ENCODE data around the gene VARS1.

VARS1 gene

DNA sequence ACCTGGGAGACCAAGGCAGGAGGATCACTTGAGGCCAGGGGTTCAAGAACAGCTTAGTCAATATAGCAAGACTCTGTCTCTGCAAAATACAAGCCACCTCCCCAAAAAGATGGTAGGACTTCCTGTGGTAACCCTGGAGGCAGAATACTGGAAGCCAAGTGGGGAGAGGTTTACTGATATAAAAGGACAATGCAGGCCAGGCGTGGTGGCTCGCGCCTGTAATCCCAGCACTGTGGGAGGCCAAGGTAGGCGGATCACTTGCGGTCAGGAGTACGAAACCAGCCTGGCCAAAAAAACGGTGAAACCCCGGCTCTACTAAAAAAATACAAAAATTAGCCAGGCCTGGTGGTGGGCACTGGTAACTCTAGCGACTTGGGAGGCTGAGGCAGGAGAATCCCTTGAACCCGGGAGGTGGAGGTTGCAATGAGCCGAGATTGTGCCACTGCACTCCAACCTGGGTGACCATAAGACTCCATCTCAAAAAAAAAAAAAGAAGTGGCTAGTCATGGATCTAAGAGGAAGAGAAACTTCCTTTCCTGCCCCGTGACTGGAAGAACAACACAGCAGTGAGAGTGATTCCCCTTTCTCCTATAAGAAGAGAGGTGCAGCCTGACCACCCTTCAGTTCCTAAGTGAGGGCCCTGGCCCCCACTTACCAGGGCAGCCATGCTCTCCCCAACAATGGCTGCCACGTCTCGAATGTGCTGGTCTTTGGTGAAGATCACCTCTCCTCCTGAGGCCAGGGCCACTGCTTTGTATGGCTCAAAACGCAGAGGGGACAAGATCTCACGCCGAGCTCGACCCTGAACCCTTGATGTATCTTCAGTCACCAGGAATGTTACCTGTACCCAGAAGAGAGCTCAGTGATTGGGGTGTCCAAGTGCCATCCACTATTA, 26.9 kb downstream of the VARS1 start:
- DNase-seq: no peak

DNA sequence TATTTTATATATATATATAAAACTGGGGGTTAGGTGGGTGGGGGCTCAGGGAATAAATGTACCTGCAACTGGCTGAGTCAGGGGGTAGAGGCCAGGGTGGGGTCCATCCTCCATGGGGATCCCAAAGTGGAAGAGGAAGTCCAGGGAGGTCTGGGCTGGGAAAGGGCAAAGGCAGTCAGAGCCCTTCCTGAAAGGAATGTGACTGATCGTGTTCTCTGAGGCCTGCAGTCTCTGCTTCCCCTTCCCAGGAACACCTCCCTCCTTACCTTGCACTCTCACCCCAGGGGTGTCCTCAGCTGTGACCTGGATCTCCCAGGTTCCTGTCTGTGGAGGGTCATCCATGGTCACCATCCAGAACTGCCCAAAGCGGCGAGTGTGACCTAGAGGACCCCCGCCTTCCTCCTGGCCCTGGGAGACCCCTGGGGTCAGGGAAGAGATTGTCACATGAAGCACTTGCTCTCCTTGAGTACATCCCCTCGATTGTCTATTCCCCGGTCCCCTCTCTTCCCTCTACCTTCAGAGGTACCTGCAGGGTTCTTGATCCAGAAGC, 28.4 kb downstream of the VARS1 start:
- DNase-seq: no peak

DNA sequence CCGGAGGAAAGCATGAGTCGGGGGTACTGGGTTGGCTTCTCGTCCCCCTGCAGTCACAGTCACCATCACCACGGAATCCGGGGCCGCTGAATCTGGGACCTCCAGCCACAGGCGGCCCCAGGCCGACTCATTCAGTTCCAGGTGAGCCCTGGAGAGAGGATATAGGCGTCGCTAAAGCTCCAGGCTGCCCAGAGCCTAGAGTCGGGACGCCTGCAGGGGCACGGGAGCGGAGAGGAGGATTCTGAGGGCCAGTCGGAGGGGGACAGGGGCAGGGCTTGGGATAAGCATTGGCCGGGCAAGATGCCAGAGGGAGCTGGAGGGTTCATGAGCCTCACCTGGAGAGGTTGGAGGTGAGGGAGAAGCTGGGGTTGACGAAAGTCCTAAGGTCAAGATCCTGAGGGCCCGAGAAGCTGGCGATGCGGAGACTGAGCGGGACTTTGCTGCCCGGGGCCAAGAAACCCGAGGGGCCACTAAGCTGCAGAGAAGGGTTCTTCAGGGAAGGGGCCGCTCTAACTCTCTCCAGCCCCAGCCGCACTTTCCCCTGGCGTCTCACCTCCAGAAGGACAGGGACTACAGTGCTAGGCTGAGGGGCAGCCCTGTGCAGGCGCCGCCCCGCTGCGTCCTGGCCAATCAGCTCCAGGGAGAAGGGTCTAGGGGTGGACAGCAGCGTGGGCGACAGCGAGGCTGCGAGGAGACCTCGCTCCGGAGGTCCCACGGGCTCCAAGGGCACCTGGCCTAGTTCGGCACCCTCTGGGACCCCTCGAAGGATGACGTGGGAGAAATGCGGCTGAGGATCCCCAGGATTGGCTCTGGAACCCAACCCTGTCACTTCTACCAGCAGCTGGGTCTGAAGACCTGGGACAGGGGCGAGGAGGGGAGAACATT, 29.4 kb downstream of the VARS1 start:
- peak; percentile 65 for DNase-seq

DNA sequence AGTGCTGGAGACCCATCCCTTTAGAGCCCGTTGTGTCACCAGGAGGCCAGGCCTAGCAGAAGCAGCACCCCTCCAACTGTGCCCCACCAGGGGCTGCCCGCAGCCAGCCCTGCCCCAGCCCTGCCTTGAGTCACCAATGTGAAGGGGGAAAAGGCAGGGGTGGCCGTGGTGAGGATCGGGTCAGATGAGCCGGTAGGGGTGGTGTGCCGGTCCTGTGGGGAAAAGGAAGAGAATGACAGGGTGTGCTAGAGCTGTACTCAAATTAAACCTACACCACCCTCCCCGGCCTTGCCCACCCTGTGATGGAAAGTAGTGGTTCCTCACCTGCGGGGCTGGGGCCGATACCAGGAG, 30.0 kb downstream of the VARS1 start:
- DNase-seq: no peak

DNA sequence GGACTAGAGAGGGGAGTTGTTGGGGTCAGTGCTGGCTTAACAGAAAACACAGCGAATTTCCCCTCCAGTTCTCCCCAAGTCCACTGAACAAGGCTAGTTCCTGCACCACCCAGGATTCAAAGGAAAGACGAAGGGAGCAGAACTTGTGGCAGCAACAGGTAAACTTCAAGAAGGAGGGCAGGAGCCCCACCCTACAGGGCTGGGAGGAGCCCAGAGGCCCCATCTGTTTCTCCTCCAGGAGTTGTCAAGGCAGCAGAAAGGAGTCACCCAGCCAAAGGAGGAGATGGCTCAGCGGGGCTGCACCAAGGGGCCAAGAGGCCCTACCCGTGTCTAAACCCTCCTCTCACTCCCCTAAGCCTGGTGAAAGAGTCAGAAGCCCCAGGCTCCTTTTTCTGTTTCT, 31.4 kb downstream of the VARS1 start:
- DNase-seq: peak; percentile 16

DNA sequence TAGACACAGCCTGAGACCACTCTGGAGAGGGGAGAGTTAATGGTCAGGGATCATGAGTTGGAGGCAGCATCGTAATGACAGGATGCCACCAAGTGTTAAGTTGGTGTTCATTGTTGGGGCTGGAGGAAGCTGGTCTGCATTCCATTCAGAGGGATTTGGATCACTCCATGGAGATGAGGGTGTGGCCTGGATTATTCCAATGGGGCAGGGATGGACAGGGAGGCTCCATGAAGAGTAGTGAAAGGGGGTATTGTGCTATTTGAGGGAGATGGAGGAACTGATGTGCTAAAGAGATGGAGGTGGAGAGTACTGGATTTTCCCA, 32.0 kb downstream of the VARS1 start:
- DNase-seq: peak; percentile 93

DNA sequence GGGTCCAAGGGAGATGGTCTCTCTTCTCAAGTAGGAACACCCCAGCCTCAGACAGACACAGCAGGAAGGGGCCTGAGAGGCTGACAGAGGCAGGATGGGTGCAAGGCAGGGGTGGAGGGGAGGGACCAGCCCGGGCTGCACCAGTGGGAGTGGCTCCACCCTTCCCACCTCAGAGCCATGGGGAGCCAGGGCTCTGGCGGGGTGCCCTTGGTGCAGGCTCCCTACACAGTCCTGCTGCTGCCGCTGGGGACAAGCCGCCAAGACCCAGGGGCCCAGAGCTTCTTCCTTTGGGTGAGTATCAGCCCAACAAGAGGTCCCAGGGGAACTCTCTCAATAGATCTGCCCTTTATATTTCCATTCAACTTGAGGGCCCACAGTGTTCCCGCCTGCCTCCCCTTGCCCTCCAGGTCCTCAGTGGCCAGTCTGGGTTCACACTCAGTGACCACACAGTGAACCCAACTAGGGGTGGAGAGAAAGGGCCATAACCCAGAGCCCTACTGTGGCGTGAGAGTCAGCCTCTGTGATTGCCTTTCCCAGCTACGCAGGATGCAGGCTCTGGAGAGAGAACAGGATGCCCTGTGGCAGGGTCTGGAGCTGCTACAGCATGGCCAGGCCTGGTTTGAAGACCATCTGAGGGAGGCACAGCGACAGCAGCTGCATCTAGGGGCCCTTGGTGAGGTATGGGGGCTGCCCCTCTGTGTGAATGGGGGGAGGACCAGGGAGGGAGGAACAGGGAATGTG, 32.5 kb downstream of the VARS1 start:
- DNase-seq: no peak

DNA sequence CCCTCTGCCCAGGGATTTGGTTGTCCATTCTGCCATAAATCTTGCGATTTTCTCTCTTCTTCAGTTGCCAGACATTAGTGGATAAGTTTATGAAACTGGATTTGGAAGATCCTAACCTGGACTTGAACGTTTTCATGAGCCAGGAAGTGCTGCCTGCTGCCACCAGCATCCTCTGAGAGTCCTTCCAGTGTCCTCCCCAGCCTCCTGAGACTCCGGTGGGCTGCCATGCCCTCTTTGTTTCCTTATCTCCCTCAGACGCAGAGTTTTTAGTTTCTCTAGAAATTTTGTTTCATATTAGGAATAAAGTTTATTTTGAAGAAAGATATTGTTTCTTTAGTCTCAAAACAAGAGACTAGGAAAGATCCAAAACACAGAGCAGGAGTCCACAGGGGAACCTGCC, 33.2 kb downstream of the VARS1 start, which contains the start of gene SAPCD1:
Gene SAPCD1, plus strand, starts transcription at position 301 of the 400 bp plus-strand sequence. CDS start 399 bp downstream, outside the sequence.
- no peak for DNase-seq

DNA sequence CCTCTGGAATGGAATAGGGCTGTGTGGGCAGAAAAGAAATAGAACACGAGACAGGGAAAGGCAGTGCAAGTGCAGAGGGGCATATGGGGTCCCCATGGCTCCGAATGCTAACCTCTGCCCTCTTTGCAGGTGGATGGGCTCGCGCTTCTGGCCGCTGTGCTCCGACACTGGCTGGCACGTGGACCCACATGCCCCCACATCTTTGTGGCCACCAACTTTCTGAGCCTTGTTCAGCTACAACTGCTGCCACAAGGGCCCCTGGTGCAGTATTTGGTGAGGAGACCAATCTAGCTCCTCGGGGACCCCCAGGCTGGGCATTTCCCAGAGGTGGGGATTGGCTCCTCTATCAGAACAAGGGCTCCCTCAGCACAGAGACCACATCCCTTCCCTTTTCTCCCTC, 34.2 kb downstream of the VARS1 start:
- no peak for DNase-seq

DNA sequence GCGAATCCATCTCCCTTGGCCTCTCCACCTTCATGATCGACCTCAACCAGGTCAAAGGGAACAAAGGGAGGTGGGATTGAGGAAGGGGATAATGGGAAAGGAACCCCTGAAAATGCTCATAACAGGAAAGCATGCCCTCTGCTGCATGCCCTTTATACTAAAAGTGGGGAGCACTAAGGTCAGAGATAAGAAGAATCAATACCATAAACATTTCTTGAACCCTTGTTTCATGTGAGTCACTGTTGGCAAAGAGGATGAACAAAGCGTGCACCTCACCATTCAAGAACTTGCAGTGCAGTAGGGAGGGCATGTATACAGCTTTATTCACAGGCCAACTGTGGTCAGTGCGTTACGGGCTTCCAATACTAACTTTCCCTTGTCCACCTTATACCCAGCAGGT, 34.8 kb downstream of the VARS1 start:
- no peak for DNase-seq

DNA sequence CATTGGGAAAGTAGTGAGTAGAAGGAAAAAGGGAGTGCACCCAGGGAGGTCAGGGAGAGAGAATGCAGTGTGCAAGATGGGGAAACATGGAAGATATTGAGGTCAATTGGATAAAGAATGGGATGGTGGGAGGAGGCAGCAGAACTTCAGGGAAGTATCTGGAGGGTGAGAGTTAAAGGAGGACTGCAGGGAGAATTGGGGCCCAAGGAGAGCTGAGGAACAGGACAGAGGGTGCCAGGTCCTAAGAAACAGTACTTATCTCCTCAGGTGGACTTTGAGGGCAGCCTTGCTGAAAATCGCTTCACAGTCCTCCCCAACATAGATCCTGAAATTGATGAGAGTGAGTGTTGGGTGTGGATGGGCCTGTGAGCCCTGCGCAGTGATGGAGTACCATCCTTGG, 37.3 kb downstream of the VARS1 start:
- DNase-seq: no peak

DNA sequence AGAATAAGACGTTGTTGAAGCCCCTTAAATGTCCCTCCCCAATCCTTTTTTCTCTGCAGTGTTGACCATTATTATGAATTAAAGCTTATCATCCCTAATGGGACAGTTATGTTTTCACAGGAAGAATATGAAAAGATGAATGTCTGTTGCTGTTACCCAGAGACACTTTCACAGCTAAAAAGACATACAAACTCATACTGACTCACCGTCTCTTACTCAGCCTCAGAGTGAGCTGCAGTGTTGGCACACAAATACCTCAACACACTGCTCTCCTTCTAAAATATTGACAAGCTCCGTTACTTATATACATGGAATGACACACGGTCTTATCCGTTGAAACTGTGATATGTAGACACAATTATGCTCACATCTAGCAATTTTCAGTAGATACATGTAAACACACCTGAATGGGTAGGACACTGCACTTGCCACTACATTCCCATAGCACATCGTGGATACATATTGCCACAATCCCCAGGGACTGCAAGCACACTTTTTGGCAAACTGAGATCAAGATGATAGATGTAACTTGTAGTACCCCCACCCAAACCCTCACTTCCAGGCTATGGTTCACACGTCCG, 42.7 kb downstream of the VARS1 start:
- DNase-seq: no peak

DNA sequence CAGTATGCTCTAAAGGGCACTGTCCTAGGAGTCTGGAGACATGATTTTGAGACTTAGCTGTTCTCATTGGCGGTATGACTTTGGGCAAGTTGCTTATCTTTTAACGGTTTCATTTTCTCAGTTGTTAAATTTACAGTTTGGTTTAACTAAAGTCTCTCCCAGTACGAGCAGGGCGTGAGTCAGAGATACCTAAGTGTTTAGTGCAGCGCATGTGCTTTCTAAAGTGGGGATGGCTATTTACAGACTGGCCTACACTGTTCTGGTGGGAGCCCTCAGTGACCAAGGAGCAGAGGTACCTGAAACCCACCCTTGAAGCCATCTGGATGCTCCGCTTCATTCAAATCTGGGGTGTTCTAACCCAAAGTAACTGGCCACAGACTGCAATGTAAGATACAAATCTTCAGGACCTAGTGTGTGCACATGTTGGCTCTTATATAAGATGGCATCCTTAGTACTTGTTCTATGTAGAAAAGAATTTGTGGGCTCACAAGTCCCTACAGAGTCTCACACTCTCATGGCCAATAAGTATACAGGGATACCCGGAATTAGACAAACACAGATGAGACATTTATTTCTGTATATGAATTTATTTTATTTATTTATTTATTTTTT, 45.0 kb downstream of the VARS1 start:
- DNase-seq: no peak

DNA sequence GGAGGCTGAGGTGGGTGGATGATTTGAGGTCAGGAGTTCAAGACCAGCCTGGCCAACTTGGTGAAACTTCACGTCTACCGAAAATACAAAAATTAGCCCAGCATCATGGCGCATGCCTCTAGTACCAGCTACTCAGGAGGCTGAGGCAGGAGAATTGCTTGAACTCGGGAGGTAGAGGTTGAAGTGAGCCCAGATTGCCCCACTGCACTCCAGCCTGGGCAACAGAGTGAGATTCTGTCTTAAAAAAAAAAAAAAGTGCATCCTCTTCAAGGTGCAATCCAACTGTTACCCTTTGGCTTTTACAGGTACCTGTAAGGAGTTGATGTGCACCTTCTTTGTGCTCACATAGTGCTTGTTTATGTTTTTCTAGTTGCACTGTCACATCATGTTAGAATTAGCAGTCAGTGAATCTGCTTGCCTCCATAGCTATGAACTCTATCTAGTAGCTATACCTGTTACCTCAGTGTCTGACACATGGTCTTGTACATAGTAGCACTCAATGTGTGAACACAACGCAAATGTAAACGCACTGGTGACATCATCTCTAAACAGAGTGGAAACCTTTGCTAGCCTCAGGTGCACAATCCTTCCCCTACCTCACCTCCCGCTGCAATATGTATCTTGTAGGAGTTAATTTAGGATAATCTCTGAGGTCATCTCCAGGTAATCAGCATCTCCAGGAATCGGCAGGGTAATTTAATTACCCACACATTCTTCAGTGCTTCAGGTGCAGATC, 46.1 kb downstream of the VARS1 start:
- DNase-seq: no peak

All from eye (tissue), 1 donor.